Prostate gland (tissue), 2 donors: ENCODE results near the gene TMEM178A.

Experiments used
- CTCF ChIP-seq, 4 experiments: fragments of 200-600 bp in 2 of 4; fragments of 450-650 bp in 2 of 4; sonication (generic) in 2 of 4; IDR thresholded peaks; 1 replicate in 3 of 4; 2 replicates in 1 of 4; pipeline ENCODE4 v1.5.1; 2016 to 2019; ENCODE audit warnings: antibody characterized with exemption in 4 of 4, mild to moderate bottlenecking in 2 of 4, moderate library complexity in 2 of 4
- POLR2A ChIP-seq: fragments of 450-650 bp; IDR thresholded peaks from one replicate; pipeline ENCODE4 v1.6.1; 2016; ENCODE audit warnings: antibody characterized with exemption, mild to moderate bottlenecking
- POLR2AphosphoS5 ChIP-seq: sonication (generic); formaldehyde crosslinking; IDR thresholded peaks from one replicate; pipeline ENCODE4 v1.6.1; 2017; ENCODE audit warnings: antibody characterized with exemption

- no peak for TF ChIP-seq CTCF (IDR thresholded peaks at IDR 0.05)
- no peak for TF ChIP-seq POLR2A
- TF ChIP-seq POLR2AphosphoS5, result no peak
Observed at GRCh38 chr2:39689876-39690275, 24.2 kb downstream of the TMEM178A start.
